Gastrocnemius medialis (tissue), 4 donors: ENCODE measurements around the gene EMC10. TPM values are rescaled to one million over a fixed set of nuclear protein-coding genes. Genes with fewer than 3 reads are reported as not detected.
"Not testable (repeated sequence)": the region's sequence is repeated elsewhere in the genome, so short reads cannot be mapped to it uniquely, and the experiment has no call there.

Source experiments
- ATAC-seq, 2 donors: fragments of 150-250 bp; one replicate each; pipeline ENCODE4 v1.9.1; 2016
- DNase-seq, 2 donors: peaks; one replicate each; pipeline ENCODE4 v3.0.0-alpha.2; 2019
- H3K27ac ChIP-seq, 4 donors: fragments of 200-600 bp; sonication (generic); 1 replicate in 1 of 4; 2 replicates in 3 of 4; pipeline ENCODE4 v1.5.1; 2016 to 2018; ENCODE audit warnings: mild to moderate bottlenecking in 2 of 4, moderate library complexity in 1 of 4
- H3K27me3 ChIP-seq, 3 donors: fragments of 200-600 bp; sonication (generic) in 2 of 3; 1 replicate in 1 of 3; 2 replicates in 2 of 3; pipeline versions ENCODE4 v1.5.1 to v1.6.0; 2016 to 2019; ENCODE audit warnings: mild to moderate bottlenecking in 1 of 3, moderate library complexity in 1 of 3
- H3K36me3 ChIP-seq, 2 donors: fragments of 200-600 bp; sonication (generic) in 1 of 2; one replicate each; pipeline ENCODE4 v1.5.1; 2017 to 2018
- H3K4me1 ChIP-seq, 2 donors: fragments of 200-600 bp; sonication (generic) in 1 of 2; one replicate each; pipeline ENCODE4 v1.5.1; 2016 to 2017; ENCODE audit warnings: mild to moderate bottlenecking in 2 of 2
- H3K4me3 ChIP-seq, 4 donors: fragments of 200-600 bp; sonication (generic) in 3 of 4; 1 replicate in 1 of 4; 2 replicates in 3 of 4; pipeline ENCODE4 v1.5.1; 2016 to 2019; ENCODE audit warnings: mild to moderate bottlenecking in 2 of 4
- H3K9me3 ChIP-seq, 3 donors: fragments of 200-600 bp; sonication (generic) in 2 of 3; 1 replicate in 1 of 3; 2 replicates in 2 of 3; pipeline ENCODE4 v1.5.1; 2016 to 2019
- CTCF ChIP-seq, 5 experiments: fragments of 450-650 bp in 3 of 5; fragments of 200-600 bp in 2 of 5; sonication (generic) in 2 of 5; IDR thresholded peaks in 4 of 5; conservative IDR thresholded peaks in 1 of 5; 1 replicate in 4 of 5; 2 replicates in 1 of 5; pipeline ENCODE4 v1.5.1; 2016 to 2019; ENCODE audit warnings: antibody characterized with exemption in 5 of 5, mild to moderate bottlenecking in 3 of 5, moderate library complexity in 3 of 5
- POLR2A ChIP-seq, 2 donors: fragments of 450-650 bp; IDR thresholded peaks; one replicate each; pipeline ENCODE4 v1.6.1; 2017; ENCODE audit warnings: antibody characterized with exemption in 2 of 2, mild to moderate bottlenecking in 2 of 2, moderate library complexity in 2 of 2
- in situ Hi-C, 4 donors: fragments of 200-750 bp; cut with MboI; loops; one replicate each; pipeline versions ENCODE4 v1.15.0 to v1.8.0; 2017; ENCODE audit warnings: low sequenced_read_pairs in 4 of 4
- intact Hi-C: fragments of 100-400 bp; cut with DNase I; formaldehyde crosslinking; loops from one replicate; pipeline ENCODE4 v1.15.1; 2023; ENCODE audit warnings: low total_unique reads
- total RNA-seq, 4 donors: library from RNA; depleted of rRNA; stranded (reverse); fragments of >200 nt; gene quantifications; one replicate each; pipeline versions ENCODE4 v1.1.0 to v1.2.3, GENCODE V29; 2016

Gene EMC10
- total RNA-seq, 4 donors from 2014 or later: 29.2 to 67.4 (median 45.4) TPM

GRCh38 chr19:50522881-50523280, 46.6 kb downstream of the EMC10 start:
- Histone ChIP-seq H3K27ac (no peak overlapping the region), H3K4me3 (no peak overlapping the region), H3K9me3 (no peaks in the 10 kb centered on the region), H3K4me1 (no peaks in the 10 kb centered on the region), H3K27me3 (no peaks in the 10 kb centered on the region), H3K36me3 (no peaks in the 10 kb centered on the region)
- TF ChIP-seq CTCF (IDR thresholded peaks at IDR 0.05 in 4 of 5, conservative IDR thresholded peaks at IDR 0.05 in 1 of 5) (no peak), POLR2A (IDR thresholded peaks at IDR 0.05) (no peak)
- DNase-seq (no peak), ATAC-seq (no peak)
- in situ Hi-C loops (no loop called here), intact Hi-C loops (no loop called here)

- H3K27ac ChIP-seq, H3K4me1 ChIP-seq, H3K9me3 ChIP-seq, intact Hi-C loops, DNase-seq, H3K36me3 ChIP-seq, H3K4me3 ChIP-seq, ATAC-seq: not testable (repeated sequence)
- in situ Hi-C loops: loop anchor here in 3 of 4 donors (25.0 kb wide), 1 partner anchor 259 kb away; the partner anchor contains the start of gene ACP4 (in 3 of the 3)
- peaks cover 11 to 12% (median 11%) of the 10 kb centered on the region in 3 donors for H3K27me3 ChIP-seq
These were observed 51.7 kb downstream of the EMC10 start for GRCh38 chr19:50528052-50528451.

- no peak overlapping the region for H3K4me3 ChIP-seq
- intact Hi-C loops (no loop called here), in situ Hi-C loops (loop anchor here in 3 of 4 donors (25.0 kb wide), 1 partner anchor 256 kb away; the partner anchor contains the start of gene ACP4 (in 3 of the 3))
- no peak for DNase-seq
- no peak for ATAC-seq
- H3K4me1 ChIP-seq: no peaks in the 10 kb centered on the region
- peaks cover 0 to 14% (median 0%) of the 10 kb centered on the region in 3 donors for H3K9me3 ChIP-seq
- peaks cover 11 to 12% (median 11%) of the 10 kb centered on the region in 3 donors for H3K27me3 ChIP-seq
- H3K36me3 ChIP-seq: no peaks in the 10 kb centered on the region
- TF ChIP-seq POLR2A (IDR thresholded peaks at IDR 0.05): no peak
- TF ChIP-seq CTCF (IDR thresholded peaks at IDR 0.05 in 4 of 5, conservative IDR thresholded peaks at IDR 0.05 in 1 of 5): no peak
- H3K27ac ChIP-seq: no peak overlapping the region
These were observed 54.9 kb downstream of the EMC10 start for GRCh38 chr19:50531171-50531612.

DNA sequence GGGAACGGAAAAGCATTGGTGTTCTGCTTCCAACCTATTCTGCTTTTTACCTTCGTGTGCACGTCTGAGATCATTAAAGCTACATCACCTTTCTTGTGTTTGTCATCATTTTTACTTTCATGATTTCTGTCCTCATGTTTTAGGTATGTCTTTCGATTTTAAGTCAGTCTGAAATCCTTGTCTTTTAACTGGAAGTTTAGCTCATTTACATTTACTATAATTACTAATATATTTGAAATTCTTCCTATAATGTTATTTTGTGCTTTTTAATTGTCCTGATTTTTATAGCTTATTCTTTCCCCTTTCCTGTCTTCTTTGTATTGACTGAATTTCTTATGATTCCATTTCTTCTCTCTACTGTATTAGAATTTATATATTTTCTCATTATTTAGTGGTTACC, 56.6 kb downstream of the EMC10 start:
- H3K4me1 ChIP-seq: no peaks in the 10 kb centered on the region
- H3K36me3 ChIP-seq: no peaks in the 10 kb centered on the region
- DNase-seq (no peak), ATAC-seq (no peak)
- peaks cover 11 to 12% (median 11%) of the 10 kb centered on the region in 3 donors for H3K27me3 ChIP-seq
- intact Hi-C loops (no loop called here), in situ Hi-C loops (loop anchor here in 3 of 4 donors (25.0 kb wide), 1 partner anchor 254 kb away; the partner anchor contains the start of gene ACP4 (in 3 of the 3))
- no peak overlapping the region for H3K27ac ChIP-seq
- TF ChIP-seq POLR2A (IDR thresholded peaks at IDR 0.05): no peak
- no peak for TF ChIP-seq CTCF (IDR thresholded peaks at IDR 0.05 in 4 of 5, conservative IDR thresholded peaks at IDR 0.05 in 1 of 5)
- no peak overlapping the region for H3K4me3 ChIP-seq
- peaks cover 0 to 14% (median 0%) of the 10 kb centered on the region in 3 donors for H3K9me3 ChIP-seq

- Histone ChIP-seq H3K36me3 (no peaks in the 10 kb centered on the region), H3K27me3 (peaks cover 11 to 15% (median 12%) of the 10 kb centered on the region in 3 donors), H3K27ac (no peak overlapping the region), H3K4me1 (no peaks in the 10 kb centered on the region), H3K4me3 (no peak overlapping the region), H3K9me3 (peaks cover 0 to 14% (median 0%) of the 10 kb centered on the region in 3 donors)
- intact Hi-C loops (no loop called here), in situ Hi-C loops (loop anchor here in 3 of 4 donors (25.0 kb wide), 1 partner anchor 253 kb away; the partner anchor contains the start of gene ACP4 (in 3 of the 3))
- TF ChIP-seq POLR2A (IDR thresholded peaks at IDR 0.05): no peak
- TF ChIP-seq CTCF (IDR thresholded peaks at IDR 0.05 in 4 of 5, conservative IDR thresholded peaks at IDR 0.05 in 1 of 5): no peak
- ATAC-seq (no peak), DNase-seq (no peak)
These were observed 58.2 kb downstream of the EMC10 start for GRCh38 chr19:50534478-50534877.
